A673 (cell line): ENCODE measurements around the gene HIP1.

ENCODE experiments used
- EZH2 ChIP-seq: fragments of 200-600 bp; sonication (generic); IDR thresholded peaks from 2 replicates; pipeline ENCODE4 v1.6.1; 2017; ENCODE audit warnings: borderline replicate concordance, low read depth, mild to moderate bottlenecking, mixed read lengths, antibody characterized with exemption, low read length; ENCODE audit not compliant: poor library complexity, severe bottlenecking
- TF ChIP-seq, protein P1 (sequence below): fragments of 300-800, 200-600 bp; sonication (generic); conservative IDR thresholded peaks from 2 replicates; pipeline ENCODE4 v1.5.1; 2017; ENCODE audit warnings: low read depth, mild to moderate bottlenecking, antibody characterized with exemption, low read length, moderate library complexity, mixed read lengths

DNA sequence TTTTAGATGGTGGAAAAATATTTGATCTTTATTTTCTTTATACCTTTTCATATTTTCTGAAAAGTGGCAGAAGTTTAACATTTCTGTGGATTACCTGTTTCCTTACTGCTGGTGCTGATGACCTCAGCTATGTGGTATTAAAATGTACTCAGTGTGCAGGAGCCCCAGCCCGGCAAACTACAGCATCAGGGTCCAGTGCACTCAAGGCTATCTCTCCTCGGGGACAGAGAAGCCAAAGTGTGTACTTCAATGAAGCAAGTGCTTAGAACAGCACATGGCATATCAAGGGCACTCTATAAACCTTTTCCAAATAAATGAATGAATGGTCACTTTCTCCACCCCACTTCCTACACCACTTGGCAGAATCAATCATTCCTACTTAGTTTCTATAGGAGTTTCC lies 111.8 kb downstream of the HIP1 start:
- TF ChIP-seq, protein P1, sequence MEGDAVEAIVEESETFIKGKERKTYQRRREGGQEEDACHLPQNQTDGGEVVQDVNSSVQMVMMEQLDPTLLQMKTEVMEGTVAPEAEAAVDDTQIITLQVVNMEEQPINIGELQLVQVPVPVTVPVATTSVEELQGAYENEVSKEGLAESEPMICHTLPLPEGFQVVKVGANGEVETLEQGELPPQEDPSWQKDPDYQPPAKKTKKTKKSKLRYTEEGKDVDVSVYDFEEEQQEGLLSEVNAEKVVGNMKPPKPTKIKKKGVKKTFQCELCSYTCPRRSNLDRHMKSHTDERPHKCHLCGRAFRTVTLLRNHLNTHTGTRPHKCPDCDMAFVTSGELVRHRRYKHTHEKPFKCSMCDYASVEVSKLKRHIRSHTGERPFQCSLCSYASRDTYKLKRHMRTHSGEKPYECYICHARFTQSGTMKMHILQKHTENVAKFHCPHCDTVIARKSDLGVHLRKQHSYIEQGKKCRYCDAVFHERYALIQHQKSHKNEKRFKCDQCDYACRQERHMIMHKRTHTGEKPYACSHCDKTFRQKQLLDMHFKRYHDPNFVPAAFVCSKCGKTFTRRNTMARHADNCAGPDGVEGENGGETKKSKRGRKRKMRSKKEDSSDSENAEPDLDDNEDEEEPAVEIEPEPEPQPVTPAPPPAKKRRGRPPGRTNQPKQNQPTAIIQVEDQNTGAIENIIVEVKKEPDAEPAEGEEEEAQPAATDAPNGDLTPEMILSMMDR, result no peak
- no peak for TF ChIP-seq EZH2
